KOPT-K1 (cell line): ENCODE results near the gene LIPI.
"Not testable (repeated sequence)": the region's sequence is repeated elsewhere in the genome, so short reads cannot be mapped to it uniquely, and the experiment has no call there.

Source experiments
- H3K27ac ChIP-seq: fragments of 200-600 bp; sonication (generic); 2 replicates; pipeline ENCODE4 v1.5.1; 2016; ENCODE audit warnings: antibody characterized with exemption, mild to moderate bottlenecking, low read depth, low read length; ENCODE audit not compliant: poor library complexity, severe bottlenecking
- H3K36me3 ChIP-seq: fragments of 200-600 bp; sonication (generic); 2 replicates; pipeline ENCODE4 v1.5.1; 2017; ENCODE audit warnings: antibody characterized with exemption, mild to moderate bottlenecking, low read length, moderate library complexity; ENCODE audit not compliant: insufficient read depth
- H3K9me3 ChIP-seq: fragments of 200-600 bp; sonication (generic); 2 replicates; pipeline ENCODE4 v1.5.1; 2017; ENCODE audit warnings: antibody characterized with exemption, low read length, mild to moderate bottlenecking; ENCODE audit not compliant: insufficient read depth, poor library complexity, severe bottlenecking

Gene LIPI

DNA sequence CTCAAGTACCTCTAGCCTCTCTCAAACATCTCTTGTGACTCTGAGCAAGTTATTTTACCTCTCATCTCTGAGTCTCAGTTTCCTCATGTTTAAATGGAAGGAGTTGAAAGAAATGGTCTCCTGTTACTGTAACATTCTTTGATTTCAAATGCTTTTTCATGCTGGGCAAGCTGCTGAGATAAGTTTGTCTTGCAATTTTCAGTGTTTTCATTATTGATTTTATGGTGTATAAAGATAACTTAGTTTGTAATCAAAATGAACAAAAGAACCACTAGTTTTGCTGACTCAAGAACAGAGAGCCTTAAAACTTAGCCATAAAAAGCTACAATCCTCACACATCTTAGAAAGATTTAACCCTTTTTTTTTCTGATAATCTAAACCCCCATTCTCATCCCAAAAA is 4.5 kb downstream of the LIPI start:
- Histone ChIP-seq H3K27ac (no peak overlapping the region), H3K9me3 (no peaks in the 10 kb centered on the region), H3K36me3 (no peaks in the 10 kb centered on the region)

DNA sequence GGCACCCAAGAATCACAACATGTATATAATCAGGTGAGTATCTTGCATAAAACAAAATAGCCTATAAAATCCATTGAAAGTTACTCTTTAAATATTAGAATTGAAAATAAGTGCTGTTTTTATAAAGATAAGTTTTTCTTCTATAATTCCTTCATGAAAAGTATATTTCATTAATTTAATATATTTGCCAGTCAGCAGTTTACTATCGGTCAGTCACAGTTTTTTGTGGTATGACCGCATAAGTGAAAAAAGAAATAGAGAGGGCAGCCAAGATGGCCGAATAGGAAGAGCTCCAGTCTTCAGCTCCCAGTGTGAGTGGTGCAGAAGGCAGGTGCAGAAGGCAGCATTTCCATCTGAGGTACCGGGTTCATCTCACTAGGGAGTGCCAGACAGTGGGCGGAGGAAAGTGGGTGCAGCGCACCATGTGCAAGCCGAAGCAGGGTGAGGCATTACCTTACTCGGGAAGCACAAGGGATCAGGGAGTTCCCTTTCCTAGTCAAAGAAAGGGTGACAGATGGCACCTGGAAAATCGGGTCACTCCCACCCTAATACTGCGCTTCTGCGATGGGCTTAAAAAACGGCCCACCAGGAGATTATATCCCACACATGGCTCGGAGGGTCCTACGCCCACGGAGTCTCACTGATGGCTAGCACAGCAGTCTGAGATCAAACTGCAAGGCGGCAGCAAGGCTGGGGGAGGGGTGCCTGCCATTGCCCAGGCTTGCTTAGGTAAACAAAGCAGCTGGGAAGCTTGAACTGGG is 44.1 kb downstream of the LIPI start:
- not testable (repeated sequence) for H3K27ac ChIP-seq, H3K9me3 ChIP-seq, H3K36me3 ChIP-seq

DNA sequence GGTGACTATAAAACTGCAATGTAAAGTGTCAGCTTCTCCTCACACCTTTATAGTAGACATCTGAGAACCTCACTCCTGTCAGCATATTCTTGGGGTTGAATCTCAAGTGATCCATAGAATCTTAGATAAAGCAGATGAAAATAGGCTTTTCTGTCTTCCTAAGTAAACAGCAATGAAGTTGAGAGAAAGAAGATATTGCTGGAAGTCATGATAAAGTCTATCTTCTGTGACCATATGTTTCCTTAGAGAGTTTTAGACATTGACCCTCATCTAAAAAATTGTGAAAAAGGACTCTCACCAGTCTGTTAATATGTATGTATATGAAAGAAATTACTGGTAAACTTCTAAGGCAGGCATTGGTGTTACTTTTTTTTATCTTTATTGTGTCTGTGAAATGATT is 66.8 kb downstream of the LIPI start:
- Histone ChIP-seq H3K9me3 (no peaks in the 10 kb centered on the region), H3K36me3 (no peaks in the 10 kb centered on the region), H3K27ac (no peak overlapping the region)

DNA sequence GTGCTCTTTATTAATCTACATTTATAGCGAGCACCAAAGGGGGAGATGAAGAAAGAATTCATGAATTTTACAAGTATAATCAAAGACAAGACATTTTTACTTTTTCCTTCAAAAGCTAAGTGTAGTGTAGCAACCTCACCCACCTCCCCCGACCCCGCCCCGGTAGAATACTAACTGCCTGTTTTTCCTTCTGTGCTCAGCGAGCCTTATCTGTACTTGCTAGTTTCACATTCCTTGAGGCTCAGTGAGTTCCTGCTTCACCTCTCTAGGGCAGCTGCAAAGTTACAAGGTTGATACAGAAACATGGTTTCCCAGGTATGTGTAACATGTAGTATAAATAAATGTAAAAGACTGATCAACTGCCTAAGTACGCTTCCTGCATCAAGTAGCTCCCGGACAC is 86.5 kb downstream of the LIPI start:
- no peak overlapping the region for H3K27ac ChIP-seq
- peaks cover 14% of the 10 kb centered on the region for H3K9me3 ChIP-seq
- peaks cover 6% of the 10 kb centered on the region; the same call in 1 of the 2 replicates for H3K36me3 ChIP-seq

DNA sequence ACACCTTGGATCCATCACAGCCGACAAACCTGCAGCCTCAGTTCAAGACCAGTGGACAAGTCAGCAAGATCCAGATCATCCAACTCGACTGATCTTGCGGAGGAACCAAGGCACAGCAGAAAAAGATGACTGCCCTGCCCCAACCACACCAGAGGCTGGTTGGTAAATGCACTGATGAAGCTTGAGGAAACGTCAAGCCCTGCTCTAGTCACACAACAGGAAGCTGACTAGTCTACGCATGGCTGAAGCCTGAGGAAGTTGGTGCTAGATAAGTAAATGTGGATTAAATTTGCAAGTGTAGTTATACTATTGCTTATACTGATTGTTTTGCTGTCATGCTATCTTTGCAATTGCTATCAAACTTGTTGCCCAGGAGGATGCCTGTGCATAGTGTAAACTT is 89.0 kb downstream of the LIPI start:
- peaks cover 14% of the 10 kb centered on the region for H3K9me3 ChIP-seq
- no peak overlapping the region for H3K27ac ChIP-seq

DNA sequence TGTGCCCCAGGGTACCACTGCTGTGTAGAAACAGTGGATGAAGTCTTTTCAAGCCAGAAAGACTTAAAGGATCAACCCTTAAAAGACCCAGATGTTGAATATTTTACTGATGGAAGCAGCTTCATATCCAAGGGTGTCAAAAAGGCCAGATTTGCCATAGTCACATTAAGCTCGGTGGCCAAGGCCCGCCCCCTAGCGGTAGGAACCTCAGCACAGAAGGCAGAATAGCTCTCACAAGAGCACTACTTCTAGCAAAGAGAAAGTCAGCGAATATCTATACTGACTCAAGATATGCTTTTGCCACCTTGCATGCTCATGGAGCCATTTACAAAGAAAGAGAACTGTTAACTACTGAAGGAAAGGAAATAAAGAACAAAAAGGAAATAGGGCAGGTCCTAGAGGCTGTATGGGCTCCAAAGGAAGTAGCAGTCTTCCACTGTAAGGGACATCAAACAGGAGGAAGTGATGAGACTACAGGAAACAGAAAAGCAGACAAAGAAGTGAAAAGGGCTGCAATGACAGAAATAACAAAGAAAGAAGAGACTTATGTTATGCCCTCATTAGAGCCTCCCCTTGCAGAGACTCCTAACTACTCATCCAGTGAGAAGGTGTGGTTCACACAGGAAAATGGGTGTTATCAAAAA is 90.5 kb downstream of the LIPI start:
- no peak overlapping the region for H3K27ac ChIP-seq
- H3K9me3 ChIP-seq = peaks cover 14% of the 10 kb centered on the region
- peaks cover 6% of the 10 kb centered on the region for H3K36me3 ChIP-seq

More for the DNA sequence above, 89.0 kb downstream of the LIPI start:
- peaks cover 6% of the 10 kb centered on the region; the same call in 1 of the 2 replicates for H3K36me3 ChIP-seq

DNA sequence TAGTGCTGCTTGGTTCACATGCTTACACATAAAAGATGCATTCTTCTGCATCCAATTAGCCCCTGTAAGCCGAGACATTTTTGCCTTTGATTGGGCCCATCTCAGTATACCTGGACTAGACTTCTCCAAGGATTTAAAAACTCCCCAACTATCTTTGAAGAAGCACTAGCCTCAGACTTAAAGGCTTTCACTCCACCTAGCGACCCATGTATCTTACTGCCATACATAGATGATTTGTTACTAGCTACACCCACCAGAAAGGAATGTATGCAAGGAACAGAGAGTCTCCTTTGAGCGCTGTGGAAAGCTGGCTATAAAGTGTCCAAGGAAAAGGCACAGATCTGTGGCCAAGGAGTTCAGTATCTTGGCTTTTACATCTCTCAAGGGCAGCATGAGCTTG is 91.7 kb downstream of the LIPI start:
- H3K27ac ChIP-seq = no peak overlapping the region
- H3K36me3 ChIP-seq = peaks cover 13% of the 10 kb centered on the region
- peaks cover 10% of the 10 kb centered on the region for H3K9me3 ChIP-seq

DNA sequence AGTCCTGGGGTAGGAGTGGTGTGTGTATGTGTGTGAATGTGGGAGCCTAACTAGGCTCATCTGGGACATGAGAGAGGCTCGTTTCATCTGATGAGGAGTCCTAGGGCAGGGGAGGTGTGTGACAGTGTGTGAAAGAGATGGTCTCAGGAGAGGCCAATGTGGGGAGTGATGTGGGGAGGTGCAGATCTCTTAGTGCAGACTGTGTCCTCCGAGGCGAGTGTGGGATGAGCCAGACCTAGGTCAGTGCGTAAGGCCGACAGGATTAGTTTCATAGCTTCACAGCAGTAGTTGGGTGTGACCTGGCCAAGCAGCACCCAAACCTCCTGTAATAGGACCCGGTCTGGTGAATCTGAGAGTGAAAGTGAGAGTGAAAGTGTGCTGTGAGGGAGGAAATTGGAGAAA is 94.7 kb downstream of the LIPI start:
- peaks cover 13% of the 10 kb centered on the region for H3K36me3 ChIP-seq
- H3K27ac ChIP-seq = no peak overlapping the region
- H3K9me3 ChIP-seq = no peaks in the 10 kb centered on the region

DNA sequence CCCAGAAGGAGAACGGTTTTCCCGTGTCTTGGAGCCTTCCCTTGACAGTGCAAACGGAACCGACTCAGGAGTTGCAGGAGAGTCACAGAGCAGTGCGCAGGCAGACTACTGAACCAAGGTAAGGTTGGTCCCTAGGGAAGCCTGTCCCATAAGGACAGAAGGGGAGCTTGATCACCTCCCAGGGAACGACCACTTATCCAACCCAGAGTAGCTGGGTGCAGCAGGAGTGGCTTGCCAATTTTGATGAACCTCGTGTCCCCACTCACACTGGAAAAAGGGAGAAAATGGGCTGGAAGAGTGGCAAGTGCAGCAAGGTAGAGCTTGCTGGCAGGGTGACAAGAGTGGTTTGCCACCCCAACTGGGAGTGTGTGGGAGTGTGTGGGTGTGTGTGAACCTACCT is 95.1 kb downstream of the LIPI start:
- H3K27ac ChIP-seq = no peak overlapping the region
- peaks cover 13% of the 10 kb centered on the region for H3K36me3 ChIP-seq
- no peaks in the 10 kb centered on the region for H3K9me3 ChIP-seq

DNA sequence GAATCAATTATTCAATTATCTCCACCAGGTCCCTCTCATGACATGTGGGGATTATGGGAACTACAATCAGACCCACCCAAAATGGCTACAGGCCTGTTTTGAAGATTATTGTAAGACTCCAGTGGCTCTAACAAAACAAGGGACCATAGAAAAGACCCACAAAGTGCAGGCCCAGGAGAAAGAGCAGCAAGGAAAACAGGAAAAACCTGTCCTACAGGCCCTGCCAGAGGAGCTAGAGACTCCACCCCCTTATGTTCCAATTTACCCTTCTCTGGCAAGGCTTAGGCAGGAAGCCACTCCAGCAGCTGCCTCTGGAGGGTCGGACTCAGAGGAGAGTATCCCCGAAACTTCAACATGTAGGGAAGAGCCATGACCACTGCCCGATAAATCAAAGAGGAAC is 96.5 kb downstream of the LIPI start:
- Histone ChIP-seq H3K9me3 (no peaks in the 10 kb centered on the region), H3K27ac (no peak overlapping the region), H3K36me3 (peaks cover 13% of the 10 kb centered on the region)

DNA sequence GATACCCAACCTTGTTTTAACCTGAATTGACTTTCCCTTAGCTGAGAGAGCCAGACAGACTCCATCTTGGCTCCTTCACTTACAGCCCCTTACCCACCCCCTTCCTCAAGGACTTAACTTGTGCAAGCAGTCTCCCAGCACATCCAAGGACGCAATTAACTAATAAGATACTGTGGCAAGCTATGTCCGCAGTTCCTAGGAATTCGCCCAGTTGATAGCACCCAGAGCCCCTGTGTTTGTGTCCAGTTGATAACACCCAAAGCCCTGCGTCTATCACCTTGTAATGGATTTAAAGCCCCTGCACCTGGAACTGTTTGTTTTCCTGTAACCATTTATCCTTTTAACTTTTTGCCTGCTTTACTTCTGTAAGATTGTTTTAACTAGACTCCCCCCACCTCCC is 106.2 kb downstream of the LIPI start:
- H3K36me3 ChIP-seq = peaks cover 17% of the 10 kb centered on the region; the same call in 1 of the 2 replicates

DNA sequence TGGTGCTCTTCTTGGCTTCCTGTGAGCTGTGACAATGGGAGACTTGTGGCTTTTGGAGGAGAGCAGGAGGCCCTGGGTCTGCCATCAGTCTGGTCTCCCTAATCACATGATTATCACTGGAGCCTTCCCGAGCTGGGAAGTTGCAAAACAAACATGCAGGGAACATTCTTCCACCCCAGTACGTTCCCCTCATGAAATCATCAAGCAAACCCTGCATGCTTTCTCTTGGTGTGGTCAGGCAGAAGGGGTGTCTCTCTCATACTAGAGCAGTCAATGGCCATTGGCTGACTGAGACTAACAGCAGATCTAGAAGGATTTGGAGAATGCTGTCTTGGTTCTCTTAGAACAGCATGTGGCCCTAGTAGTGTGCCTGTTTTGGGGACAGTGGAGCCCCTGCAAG is 111.2 kb downstream of the LIPI start:
- Histone ChIP-seq H3K9me3 (no peaks in the 10 kb centered on the region), H3K27ac (no peak overlapping the region), H3K36me3 (peaks cover 40% of the 10 kb centered on the region; the same call in 1 of the 2 replicates)

More for the DNA sequence above, 106.2 kb downstream of the LIPI start:
- not testable (repeated sequence) for H3K9me3 ChIP-seq, H3K27ac ChIP-seq

DNA sequence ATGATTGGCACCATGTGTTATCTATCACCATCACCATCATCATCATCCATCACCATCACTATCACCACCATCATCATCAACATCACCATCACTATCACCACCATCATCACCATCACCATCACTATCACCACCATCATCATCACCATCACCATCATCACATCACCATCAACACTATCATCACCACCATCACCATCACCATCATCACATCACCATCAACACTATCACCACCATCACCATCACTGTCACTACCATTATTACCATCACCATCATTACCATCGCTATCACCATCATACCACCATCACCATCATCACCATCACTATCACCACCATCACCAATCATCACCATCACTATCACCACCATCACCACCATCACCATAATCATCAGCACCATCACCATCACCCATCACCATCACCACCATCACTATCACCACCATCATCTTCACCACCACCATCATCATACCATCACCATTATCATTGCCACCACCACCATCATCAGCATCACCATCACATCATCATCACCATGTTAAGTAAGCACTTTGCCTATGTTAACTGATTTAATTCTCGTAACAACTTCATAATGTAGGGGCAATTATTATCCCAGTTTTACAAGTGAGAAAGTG is 112.8 kb downstream of the LIPI start:
- Histone ChIP-seq H3K36me3 (peaks cover 36% of the 10 kb centered on the region; the same call in 1 of the 2 replicates), H3K9me3 (no peaks in the 10 kb centered on the region), H3K27ac (no peak overlapping the region)

DNA sequence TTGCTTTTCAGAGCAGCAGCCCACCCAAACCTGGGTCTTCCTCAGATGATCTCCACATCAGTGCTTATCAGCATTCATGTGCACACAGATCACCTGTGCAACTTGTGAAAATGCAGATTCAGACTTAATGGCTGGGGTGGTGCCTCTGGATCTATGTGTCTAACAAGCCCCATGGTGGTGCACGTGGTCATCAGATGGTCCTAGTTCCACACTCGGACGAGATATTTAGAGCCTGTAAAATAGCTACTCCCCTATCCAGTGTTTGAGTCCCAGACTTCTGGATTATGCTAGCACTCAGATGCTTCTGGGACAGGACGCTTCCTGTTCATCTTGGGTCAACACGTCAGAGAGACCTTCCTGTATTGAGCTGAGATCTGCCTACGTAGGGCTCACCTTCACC is 114.2 kb downstream of the LIPI start:
- H3K9me3 ChIP-seq = no peaks in the 10 kb centered on the region
- H3K27ac ChIP-seq = no peak overlapping the region
- H3K36me3 ChIP-seq = peaks cover 44% of the 10 kb centered on the region

DNA sequence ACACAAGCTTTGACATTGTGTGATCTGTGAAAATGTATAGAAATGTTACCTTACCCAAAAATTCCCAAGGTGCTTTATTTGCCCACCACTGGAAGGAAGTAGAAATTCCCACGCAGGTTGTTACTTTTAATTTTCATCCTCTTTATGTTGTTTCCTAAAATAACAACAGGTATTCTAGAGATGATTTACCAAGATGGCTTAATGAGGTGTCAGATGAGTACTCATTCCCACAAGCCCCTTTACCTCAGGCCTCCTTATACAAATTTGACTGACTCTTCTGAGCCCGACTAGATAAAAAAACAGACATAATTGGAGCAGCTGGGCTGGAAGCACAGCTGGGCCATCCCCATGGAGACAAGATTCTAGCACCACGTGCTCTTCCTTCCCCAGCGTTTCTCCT is 114.6 kb downstream of the LIPI start:
- no peaks in the 10 kb centered on the region for H3K9me3 ChIP-seq
- no peak overlapping the region for H3K27ac ChIP-seq
- peaks cover 44% of the 10 kb centered on the region for H3K36me3 ChIP-seq
